A204.1 (cell line): ENCODE data around the gene PRSS8.
"Not testable (repeated sequence)": the region's sequence is repeated elsewhere in the genome, so short reads cannot be mapped to it uniquely, and the experiment has no call there.

Source experiments
- FAIRE-seq: peaks from 2 replicates; lab custom pipeline; 2012; peaks lifted over from hg19 to GRCh38; lab: Jason Lieb, UNC

The PRSS8 gene

GRCh38 chr16:31135535-31136286 is at the start of gene PRSS8:
PRSS8 (minus strand) TSS chr16:31135727; CDS start chr16:31135498, 229 bp downstream.
- no peak for FAIRE-seq

- FAIRE-seq: no peak
These were observed 49.4 kb upstream of the PRSS8 start for GRCh38 chr16:31184888-31185287.

- no peak for FAIRE-seq
These were observed 48.2 kb upstream of the PRSS8 start for GRCh38 chr16:31183432-31184428.

- FAIRE-seq: no peak
These were observed 46.9 kb upstream of the PRSS8 start for GRCh38 chr16:31182391-31182790.

GRCh38 chr16:31181102-31181830 is 45.7 kb upstream of the PRSS8 start:
- no peak for FAIRE-seq

GRCh38 chr16:31179747-31180459 is 44.4 kb upstream of the PRSS8 start, which contains the start of gene FUS:
FUS (plus strand) TSS chr16:31180139; CDS start chr16:31180215, 76 bp downstream.
- FAIRE-seq: no peak

- no peak for FAIRE-seq
These were observed 43.8 kb upstream of the PRSS8 start for GRCh38 chr16:31179219-31179746.

GRCh38 chr16:31177136-31177535 is 41.6 kb upstream of the PRSS8 start:
- no peak for FAIRE-seq

GRCh38 chr16:31170048-31170447 is 34.5 kb upstream of the PRSS8 start:
- not testable (repeated sequence) for FAIRE-seq

- no peak for FAIRE-seq
These were observed 33.3 kb upstream of the PRSS8 start for GRCh38 chr16:31168848-31169247.

- FAIRE-seq: no peak
These were observed 31.8 kb upstream of the PRSS8 start for GRCh38 chr16:31167315-31167714.

GRCh38 chr16:31157136-31157535 is 21.6 kb upstream of the PRSS8 start:
- no peak for FAIRE-seq

GRCh38 chr16:31150976-31151375 is 15.4 kb upstream of the PRSS8 start:
- not testable (repeated sequence) for FAIRE-seq

- FAIRE-seq: no peak
These were observed 14.7 kb upstream of the PRSS8 start, which contains the start of gene PRSS36 for GRCh38 chr16:31149894-31150890. PRSS36 (minus strand) TSS chr16:31150066; CDS start chr16:31150035, 31 bp downstream.

GRCh38 chr16:31149332-31149731 is 13.8 kb upstream of the PRSS8 start:
- no peak for FAIRE-seq

GRCh38 chr16:31148896-31149295 is 13.4 kb upstream of the PRSS8 start:
- no peak for FAIRE-seq

GRCh38 chr16:31148281-31148728 is 12.8 kb upstream of the PRSS8 start:
- no peak for FAIRE-seq

- no peak for FAIRE-seq
These were observed 12.0 kb upstream of the PRSS8 start for GRCh38 chr16:31147574-31147973.

- no peak for FAIRE-seq
These were observed 10.0 kb upstream of the PRSS8 start for GRCh38 chr16:31145398-31145990.
